ENCODE measurements around the gene ABLIM1. TPM values are rescaled to one million over a fixed set of nuclear protein-coding genes. Genes with fewer than 3 reads are reported as not detected.

Gene ABLIM1
- total and polyA plus RNA-seq, 10 of the 15 experiments (the other 5 are each of a cell fraction or from before 2014, with no cell fraction given) = 14.2 to 50.5 (median 28.1) TPM

GRCh38 chr10:114543456-114543855, 114.6 kb downstream of the ABLIM1 start (continued):
- no peak for TF ChIP-seq ZBTB33 (IDR thresholded peaks at IDR 0.05)
- no peak for TF ChIP-seq ZBTB11 (CRISPR knock-in tag; IDR thresholded peaks at IDR 0.05)
- TF ChIP-seq EP300 (IDR thresholded peaks at IDR 0.05; ENCODE audit: borderline replicate concordance in 1 of 2, control insufficient read depth in 1 of 2, low read depth in 2 of 2, low read length in 2 of 2) = no peak
- no peak for TF ChIP-seq KDM1A (IDR thresholded peaks at IDR 0.05; ENCODE audit: borderline replicate concordance)
- TF ChIP-seq SPI1 (IDR thresholded peaks at IDR 0.05; ENCODE audit: borderline replicate concordance, insufficient read depth, low read depth, low read length) = no peak
- TF ChIP-seq RELB (IDR thresholded peaks at IDR 0.05; ENCODE audit: low read depth) = no peak
- no peak for TF ChIP-seq PAX5 (IDR thresholded peaks at IDR 0.05; ENCODE audit: borderline replicate concordance, low read depth, low read length)
